ENCODE data around the gene TSPAN15.

DNA sequence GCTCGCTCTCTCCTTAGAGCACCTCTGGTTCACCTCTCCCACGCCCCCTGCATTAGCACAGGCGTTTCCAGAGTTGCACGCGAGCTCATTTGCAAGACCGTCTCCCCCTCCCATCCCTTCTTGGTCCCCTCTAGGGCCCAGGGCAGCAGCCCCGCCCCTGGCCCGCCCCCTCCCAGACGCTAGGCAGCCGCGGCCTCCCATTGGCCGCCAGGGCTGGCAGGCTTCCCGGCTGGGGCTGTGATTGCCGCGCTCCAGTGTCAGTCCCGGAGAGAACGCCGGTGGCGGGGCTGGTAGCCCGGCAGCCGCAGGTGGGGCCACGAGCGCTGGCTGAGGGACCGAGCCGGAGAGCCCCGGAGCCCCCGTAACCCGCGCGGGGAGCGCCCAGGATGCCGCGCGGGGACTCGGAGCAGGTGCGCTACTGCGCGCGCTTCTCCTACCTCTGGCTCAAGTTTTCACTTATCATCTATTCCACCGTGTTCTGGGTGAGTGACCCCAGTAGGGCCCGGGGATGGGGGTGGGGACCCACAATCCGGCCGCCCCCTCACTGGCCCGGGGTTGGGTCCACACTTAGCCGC, at the start of gene TSPAN15:
- TF ChIP-seq ZNF121 (tag by site-specific recombination; IDR thresholded peaks at IDR 0.05) = no peak
- TF ChIP-seq KLF10 (tag by site-specific recombination; IDR thresholded peaks at IDR 0.05) = peak; percentile 75
- 0 out of 2 replicates have a peak, but pooled peaks have one; percentile 32 for TF ChIP-seq CTCF (tag by site-specific recombination; IDR thresholded peaks at IDR 0.05)
- no peak for TF ChIP-seq ZNF600 (tag by site-specific recombination; IDR thresholded peaks at IDR 0.05)
- no peak for TF ChIP-seq SALL2 (tag by site-specific recombination; IDR thresholded peaks at IDR 0.05; ENCODE audit: borderline replicate concordance)
- peak; percentile 65; the same call in 1 of the 2 replicates for TF ChIP-seq ZBTB8A (tag by site-specific recombination; IDR thresholded peaks at IDR 0.05)
- TF ChIP-seq ZNF214 (tag by site-specific recombination; IDR thresholded peaks at IDR 0.05; ENCODE audit: borderline replicate concordance) = no peak
- no peak for TF ChIP-seq KLF17 (tag by site-specific recombination; IDR thresholded peaks at IDR 0.05)
- TF ChIP-seq ZNF555 (tag by site-specific recombination; conservative IDR thresholded peaks at IDR 0.05) = no peak
